GM19238 (cell line): Measurements from ENCODE around the gene TP53.

Experiments
- DNase-seq: peaks from one replicate; pipeline ENCODE4 v3.0.0; 2011; ENCODE audit warnings: low spot score; ENCODE audit not compliant: insufficient read length

TP53 gene

DNA sequence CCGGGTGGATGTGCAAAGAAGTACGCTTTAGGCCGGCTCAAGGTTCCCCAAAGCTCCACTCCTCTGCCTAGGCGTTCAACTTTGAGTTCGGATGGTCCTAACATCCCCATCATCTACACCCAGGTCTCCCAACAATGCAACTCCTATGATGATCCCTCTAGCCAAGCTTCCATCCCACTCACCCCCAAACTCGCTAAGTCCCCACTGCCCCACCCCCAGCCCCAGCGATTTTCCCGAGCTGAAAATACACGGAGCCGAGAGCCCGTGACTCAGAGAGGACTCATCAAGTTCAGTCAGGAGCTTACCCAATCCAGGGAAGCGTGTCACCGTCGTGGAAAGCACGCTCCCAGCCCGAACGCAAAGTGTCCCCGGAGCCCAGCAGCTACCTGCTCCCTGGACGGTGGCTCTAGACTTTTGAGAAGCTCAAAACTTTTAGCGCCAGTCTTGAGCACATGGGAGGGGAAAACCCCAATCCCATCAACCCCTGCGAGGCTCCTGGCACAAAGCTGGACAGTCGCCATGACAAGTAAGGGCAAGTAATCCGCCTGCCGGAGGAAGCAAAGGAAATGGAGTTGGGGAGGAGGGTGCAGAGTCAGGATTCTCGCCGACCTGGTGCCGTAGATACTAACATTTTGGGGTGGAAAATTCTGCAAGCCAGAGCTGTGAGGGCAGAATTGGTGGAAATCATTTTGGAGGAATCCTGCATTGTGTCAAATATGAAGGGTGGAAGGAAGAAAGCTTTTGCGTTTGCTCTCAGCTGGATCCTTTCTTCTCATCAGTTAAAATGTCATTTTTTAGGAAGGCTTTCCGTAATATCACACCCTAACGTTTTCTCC lies at the start of gene TP53:
Gene TP53 (minus strand): TSS at position 419 of the 836 bp plus-strand sequence. CDS start 10,896 bp downstream, outside the sequence.
- peak; percentile 63 for DNase-seq

DNA sequence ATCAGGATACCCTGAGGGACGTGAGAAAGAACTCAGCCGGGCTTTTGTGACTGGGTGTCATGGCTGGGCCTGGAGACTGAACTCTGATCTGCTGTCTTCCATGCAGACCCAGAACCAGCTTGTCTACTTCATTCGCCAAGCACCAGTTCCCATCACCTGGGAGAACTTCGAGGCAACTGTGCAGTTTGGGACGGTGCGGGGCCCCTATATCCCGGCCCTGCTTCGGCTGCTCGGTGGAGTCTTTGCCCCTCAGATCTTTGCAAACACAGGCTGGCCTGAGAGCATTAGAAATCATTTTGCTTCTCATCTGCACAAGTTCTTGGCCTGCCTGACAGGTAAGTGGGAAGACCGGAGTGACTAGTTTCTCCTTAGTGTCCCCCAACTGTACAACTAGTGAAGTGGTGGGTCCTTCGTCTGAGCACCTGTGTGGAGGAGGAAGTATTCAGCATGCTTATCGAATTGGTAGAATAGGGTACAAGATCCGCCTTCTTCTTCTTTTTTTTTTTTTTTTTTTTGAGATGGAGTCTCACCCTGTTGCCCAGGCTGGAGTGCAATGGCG lies 45.8 kb upstream of the TP53 start:
- DNase-seq, result no peak

DNA sequence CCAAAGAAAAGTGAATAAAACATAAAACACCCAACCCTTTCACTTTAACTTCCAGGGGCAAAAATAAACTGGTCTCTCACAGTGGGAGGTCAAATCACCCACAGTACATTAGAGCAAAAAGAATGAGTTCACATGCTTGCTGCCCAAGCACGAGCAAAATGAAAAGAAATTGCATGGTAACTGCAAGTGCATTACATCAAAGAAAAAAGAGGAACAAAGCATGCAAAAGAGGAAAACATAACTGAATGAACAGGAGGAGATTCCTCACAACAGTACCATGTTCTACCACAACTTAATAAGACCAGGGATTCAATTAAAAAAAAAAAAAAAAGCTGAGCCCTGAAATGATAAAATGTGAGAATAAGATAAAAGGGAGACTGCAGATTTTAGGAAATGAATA lies 42.5 kb upstream of the TP53 start:
- no peak for DNase-seq

DNA sequence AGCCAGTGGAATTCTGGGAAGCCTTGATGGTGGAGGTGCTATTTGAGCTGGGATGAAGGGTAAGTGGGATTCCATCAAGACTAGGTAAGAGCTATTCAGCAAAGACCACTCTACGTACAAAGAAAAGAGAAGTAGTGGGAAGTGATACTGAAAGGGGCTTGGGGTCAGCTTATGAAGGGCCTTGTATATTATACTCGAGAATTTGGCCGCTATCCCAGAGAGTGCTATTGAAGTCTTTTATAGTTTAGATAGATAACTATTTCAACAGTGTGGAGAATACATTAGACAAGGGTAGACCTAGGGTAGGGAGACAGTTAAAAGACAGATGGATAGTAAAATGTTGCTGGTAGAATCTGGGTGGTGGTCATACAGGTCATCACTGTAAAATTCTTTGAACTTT lies 40.6 kb upstream of the TP53 start:
- no peak for DNase-seq

DNA sequence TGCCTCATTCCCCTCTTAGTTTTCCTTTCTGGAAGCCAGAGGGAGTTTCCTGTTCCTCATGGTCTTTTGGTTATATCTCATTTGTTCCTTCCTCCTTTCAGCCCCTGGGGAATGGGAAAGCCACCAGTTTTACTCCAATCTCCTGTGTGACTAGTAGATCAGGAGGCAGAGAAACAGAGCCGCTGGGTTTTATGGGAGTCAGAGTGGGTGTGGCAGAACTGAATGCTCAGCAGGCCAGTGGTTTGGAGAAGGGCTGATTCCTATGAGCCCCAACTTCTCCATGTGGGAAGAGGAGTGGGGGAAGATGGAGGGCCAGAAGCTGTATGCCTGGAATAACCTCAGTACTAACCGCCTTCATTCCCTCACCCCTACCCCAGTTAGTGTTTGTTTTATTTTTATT lies 34.3 kb upstream of the TP53 start:
- DNase-seq, result no peak

DNA sequence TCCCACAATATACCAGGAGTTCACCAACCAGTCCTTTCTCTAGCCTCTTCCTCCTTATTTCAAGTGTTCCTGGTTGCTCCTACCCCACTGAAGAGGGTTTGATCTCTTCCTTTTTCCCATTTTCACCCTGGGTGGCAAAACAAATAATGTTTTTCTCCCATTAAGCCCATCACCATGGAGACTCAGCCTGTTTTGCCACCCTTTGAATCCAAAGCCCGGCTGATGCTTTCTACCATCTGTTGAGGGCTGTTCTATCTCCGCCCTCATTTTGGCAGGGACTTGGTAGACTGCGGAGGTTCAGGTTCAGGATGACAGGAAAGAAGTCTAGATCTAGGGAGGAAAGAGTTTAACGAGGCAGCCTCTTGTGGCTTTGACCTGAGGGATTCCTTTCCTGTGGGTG lies 32.8 kb upstream of the TP53 start:
- no peak for DNase-seq

DNA sequence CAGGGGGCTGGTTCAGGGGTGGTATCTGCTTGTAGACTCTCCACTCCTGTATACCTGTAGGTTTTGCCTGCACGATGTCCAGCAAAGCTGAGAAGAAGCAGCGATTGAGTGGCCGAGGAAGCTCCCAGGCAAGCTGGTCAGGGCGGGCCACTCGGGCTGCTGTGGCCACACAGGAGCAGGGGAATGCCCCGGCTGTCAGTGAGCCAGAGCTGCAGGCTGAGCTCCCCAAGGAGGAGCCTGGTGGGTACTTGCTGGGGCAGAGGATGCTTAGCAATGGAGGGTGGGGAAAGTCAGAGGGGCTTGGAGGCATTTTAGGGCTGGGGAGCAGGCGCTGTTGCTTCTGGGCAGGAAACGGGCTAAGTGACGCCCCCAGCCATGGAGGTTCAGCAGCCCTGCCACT lies 32.4 kb upstream of the TP53 start:
- DNase-seq, result no peak

DNA sequence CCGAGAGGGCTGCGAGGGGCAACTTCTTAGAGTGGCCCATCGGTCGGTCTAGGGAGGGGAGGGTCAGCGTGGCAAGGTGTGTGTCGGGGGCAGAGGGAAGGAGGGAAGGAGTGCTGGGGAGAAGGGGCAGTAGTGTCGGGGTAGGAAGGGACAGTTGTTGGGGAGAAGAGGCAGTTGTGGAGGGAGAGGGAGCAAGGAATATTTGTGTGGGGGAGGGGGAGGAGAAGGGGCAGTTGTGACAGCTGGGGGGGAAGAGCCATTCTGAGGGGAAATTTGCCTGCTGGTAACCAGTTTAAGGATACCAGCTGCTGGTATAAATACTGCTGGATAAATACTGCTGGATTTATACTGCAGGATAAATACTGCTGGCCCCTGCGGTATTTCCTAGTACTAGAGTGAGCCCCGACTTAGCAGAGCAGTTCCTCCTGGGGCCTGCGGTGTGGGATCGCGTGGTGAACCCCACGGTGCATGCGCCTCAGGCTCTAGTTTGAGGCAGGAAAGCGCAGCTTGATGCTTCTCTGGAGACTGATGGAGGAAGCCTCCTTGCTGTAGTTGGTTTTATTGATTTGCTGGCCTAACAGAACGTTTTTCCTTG lies 30.6 kb upstream of the TP53 start:
- DNase-seq, result no peak

DNA sequence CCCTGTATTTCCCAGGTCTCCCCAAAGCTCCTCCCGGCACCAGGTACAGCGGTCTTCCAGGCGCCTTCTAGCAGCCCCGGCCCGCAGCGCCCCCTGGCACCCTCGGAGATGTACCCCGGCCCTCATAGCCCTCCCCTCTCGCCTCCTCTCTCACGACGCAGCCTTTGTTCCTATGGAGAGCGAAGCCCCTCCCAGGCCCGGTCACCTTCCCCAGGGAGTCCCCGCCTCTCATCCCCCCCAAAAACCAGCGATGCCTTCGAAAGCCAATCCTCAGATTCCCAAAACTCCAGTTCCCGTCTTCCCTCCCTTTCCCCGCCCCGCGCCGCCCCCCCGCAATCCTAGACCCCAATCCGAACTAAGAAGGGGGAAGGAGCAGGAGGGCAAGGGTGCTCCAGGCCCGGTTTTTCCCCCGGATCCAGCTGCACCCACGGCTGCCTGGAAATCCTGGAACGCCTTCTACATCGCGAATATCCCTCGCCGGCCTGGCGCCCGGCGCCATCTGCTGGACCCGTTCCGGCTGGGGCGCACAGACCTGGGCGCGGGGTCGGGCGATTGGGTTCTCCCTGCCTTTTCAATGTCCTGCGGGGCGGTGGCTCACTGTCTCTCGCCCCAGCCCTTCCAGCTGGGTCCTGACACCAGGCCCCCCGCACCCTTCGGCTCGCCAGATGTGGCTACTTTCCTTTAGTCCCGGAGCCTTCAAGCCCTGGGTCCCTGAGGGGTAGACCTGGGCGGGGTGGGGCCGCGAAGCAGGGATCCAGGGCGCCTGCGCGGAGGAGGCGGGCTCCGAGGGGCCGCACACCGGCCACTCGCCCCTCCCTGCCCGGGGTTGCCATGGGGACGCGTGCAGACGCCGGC lies 29.8 kb upstream of the TP53 start, which contains the start of gene DNAH2:
Gene DNAH2 (plus strand): TSS at position 844 of the 855 bp plus-strand sequence. CDS start 1,991 bp downstream, outside the sequence.
- peak; percentile 48 for DNase-seq

DNA sequence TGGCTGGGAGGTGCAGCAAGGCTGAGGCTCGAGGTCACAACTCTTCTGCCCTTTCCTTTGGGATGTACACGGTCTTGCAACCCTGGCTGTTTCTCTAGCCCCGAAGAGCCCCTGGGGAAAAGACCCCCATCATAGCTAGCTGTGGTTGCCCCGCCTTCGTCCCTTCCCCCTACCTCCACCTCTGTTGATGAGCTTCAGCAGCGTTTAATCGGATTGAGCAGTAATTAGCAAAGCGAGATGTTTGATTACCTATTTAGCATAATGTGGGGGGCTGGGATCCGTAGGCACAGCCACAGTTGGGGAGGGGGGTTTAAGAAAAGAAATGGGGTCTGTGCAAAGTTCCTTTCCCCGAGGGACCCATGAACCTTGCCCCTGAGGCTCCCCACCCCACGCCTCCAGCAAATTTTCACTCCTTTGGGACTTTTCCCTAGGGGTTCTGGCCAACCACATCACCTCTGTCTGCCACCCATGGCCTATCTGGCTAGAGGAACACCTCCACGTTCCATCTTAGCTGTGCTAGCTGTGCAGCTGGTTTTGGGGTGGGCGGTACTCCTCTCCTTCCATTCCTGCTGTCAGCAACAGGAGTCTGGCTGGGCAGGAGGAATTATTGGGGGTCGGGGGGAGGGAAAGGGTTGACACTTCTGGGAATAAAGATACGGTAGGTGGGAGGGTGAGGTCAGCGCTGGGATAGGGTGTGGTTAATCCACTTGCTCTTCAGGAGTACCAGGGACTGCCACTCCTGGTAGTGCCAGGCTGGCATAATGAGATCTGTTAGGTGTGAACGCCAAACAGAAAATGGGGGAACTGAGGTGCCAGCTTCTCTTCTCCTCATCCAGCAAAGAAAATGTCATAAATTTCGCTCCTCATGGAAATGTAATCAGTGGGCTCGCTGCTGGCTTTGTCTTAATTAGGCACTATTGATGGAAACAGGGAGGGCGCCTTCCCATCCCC lies 28.9 kb upstream of the TP53 start:
- DNase-seq, result no peak

DNA sequence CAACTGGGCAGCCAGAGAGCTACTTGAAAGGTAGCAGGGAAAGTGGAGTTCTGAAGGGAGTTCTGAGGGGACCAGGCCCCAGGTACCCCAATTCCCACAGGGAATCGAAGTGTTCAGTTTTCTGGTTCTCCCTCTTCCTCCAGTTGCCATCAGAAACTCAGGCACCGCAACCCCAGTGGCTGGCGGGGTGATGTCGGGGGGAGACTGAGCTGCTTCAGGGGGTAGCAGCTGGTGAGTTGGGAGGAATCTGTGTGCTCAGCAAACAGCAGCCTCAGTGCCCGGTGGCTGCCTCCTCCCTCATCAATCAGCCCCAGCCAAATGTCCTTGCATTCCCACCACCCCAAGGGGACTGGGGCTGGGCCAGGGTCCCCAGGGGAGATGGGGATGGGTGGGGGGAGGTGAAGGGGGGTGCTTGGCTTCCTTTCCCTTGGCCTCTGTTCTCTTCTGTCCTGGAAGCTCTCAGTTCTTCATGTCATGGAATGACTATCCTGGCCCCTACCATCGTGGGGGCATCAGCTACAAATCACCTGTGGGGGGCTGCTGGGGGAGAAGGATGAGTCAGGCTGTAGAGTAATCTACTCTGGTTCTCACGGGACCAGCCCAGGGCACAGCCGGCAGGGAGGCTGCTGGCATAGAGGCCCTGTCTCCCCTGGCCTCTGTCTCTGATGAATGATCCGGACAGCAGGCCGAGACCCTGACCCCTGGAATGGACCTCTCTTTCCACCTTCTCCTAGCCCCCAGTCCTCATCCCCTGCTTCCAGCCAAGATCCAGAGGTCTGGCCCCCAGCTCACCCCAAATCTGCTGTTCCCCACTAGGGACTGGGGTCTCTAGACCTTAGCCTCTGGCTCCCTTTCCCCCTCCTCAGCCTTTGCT lies 27.7 kb upstream of the TP53 start:
- no peak for DNase-seq

DNA sequence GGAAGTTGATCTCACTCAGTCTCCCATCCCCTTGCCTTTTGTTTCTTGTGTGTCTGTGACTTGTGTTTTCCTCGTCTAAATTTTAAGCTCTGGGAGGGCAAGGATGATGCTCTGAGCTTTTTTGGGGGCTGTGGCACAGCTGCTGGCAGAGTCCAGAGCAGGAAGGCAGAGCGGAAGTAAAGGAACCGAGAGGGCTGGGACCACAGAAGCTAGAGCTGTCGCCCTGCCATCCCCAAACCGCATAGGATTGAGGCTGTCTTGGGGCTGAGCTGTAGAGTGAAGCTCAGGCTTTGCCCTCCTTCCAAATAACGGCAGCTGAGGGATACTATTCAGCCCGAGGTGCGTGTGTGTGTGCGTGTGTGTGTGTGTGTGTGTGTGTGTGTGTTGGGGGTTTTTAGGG lies 26.5 kb upstream of the TP53 start:
- no peak for DNase-seq

DNA sequence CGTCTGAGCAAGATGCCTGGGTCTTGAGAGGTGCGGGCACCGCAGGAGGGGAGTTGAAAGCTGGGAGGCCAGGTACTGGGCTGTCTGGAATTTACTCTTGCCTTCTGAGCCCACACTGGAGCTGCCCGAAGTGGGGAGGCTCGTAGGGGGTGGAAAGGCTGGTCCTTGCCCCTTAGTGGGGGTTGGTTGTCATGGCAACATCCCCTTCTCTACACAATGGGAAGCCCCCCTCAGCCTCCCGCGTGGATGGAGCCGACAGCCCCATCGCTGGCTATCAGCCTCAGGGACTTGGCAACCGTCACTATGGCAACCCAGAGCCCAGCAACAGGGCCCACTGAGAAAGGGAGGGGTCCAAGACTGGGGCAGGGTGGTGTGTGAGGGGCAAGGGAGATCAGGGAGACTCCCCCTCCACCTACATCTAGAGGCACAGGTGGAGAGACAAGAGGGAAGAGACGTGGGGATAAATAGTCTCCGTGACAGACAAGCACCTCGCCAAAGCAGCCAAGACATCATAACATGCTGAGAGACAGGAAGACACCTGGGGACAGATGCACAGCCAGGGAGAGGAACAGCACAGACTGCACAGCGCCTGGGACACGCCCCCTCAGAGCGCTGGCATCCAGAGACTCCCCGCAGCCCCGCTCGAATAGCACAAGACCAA lies 25.0 kb upstream of the TP53 start:
- DNase-seq, result no peak

DNA sequence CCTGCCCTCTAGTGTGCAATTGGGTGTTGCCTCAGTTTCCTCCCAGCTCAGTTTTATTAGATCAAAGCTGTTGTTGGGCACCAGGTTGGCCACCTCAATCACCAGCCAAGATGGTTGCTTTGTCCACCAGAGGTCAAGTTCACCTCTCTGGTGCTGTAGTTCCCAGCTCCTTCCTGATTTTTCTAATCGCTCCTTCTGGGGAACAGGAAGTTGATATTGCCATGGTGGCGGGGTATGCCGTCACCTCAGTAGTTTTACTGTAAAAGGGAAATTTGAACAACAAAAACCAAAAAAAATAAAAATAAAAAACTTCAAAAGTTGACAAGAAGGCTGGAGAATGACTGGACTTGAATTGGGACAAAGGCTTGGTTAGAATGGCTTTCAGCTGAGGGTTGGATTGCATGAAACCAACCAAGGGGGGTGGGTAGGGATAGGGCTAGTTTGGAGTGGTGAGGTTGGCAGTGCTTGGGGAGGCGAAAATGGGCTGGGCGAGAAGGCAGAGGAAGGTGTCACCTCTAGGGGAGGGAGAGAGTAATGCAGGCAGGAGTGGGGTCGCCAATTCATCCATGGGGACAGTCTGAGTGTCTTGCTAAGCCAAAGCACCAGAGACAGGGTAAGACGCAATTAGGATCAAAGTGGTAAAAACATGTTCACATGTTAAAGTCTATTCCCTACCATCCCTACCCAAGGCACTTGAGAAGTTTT lies 23.9 kb upstream of the TP53 start:
- no peak for DNase-seq

DNA sequence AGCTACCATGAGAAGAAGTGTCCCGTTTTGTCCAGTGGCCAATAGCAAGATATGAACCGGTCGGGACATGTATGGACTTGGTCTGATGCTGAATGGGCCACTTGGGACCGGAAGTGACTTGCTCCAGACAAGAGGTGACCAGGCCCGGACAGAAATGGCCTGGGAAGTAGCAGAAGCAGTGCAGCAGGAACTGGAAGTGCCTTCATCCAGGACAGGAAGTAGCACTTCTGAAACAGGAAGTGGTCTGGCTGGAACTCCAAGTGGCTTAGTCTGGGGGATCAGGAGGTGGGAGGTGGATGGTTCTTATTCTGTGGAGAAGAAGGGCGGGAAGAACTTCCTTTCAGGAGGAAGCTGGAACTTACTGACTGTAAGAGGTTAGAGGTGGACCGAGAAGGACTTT lies 23.0 kb upstream of the TP53 start:
- DNase-seq, result no peak

DNA sequence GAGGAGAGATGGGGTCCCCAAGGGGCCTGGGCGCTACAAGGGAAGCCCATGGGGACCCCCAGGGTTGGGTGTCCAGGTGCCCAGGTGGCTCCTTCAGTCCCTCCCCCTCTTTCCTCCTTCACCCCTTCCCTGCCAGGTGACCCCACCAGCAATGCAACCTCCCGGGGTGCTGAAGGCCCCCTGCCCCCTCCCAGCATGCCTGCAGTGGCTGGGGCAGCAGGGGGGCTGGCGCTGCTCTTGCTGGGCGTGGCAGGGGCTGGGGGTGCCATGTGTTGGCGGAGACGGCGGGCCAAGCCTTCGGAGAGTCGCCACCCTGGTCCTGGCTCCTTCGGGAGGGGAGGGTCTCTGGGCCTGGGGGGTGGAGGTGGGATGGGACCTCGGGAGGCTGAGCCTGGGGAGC lies 21.7 kb upstream of the TP53 start:
- no peak for DNase-seq

DNA sequence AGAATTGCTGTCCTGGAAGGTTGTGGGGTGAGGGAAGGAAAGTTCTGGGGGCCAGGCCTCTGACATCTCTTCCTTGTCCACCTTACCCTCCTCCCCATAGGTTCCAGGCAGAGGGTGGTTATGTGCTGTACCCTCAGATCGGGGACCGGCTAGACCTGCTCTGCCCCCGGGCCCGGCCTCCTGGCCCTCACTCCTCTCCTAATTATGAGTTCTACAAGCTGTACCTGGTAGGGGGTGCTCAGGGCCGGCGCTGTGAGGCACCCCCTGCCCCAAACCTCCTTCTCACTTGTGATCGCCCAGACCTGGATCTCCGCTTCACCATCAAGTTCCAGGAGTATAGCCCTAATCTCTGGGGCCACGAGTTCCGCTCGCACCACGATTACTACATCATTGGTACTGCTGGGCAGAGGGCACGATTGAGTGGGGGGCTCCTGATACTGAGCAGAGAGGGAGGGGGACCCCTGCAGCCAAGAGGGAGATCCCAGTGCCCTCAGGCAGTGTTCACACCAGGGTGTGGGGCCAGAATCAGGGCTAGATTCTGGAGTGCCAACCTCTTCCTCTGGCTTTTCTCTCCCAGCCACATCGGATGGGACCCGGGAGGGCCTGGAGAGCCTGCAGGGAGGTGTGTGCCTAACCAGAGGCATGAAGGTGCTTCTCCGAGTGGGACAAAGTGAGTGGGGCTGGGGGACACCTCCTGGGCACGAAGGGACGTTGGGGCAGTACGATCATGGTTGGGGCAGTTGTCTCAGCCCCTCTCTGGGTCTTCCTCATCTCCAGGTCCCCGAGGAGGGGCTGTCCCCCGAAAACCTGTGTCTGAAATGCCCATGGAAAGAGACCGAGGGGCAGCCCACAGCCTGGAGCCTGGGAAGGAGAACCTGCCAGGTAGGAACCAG lies 20.8 kb upstream of the TP53 start:
- DNase-seq, result no peak
